ENCODE data around the gene WBP1.
"Not testable (repeated sequence)": the region's sequence is repeated elsewhere in the genome, so short reads cannot be mapped to it uniquely, and the experiment has no call there.

WBP1 gene

GRCh38 chr2:74458132-74458937 lies at the start of gene WBP1:
WBP1 (plus strand) TSS chr2:74458438; CDS start chr2:74458603, 165 bp downstream.
- DNase-seq: peak; percentile 99

GRCh38 chr2:74413001-74413698 lies 45.1 kb upstream of the WBP1 start:
- no peak for DNase-seq

- no peak for DNase-seq
Observed at GRCh38 chr2:74414441-74414840, 43.8 kb upstream of the WBP1 start.

GRCh38 chr2:74414881-74415761 lies 43.1 kb upstream of the WBP1 start:
- DNase-seq: peak; percentile 75

- no peak for DNase-seq
Observed at GRCh38 chr2:74415762-74416395, 42.4 kb upstream of the WBP1 start.

GRCh38 chr2:74416778-74417177 lies 41.5 kb upstream of the WBP1 start:
- DNase-seq: no peak

GRCh38 chr2:74417197-74417596 lies 41.0 kb upstream of the WBP1 start:
- no peak for DNase-seq

GRCh38 chr2:74417763-74418162 lies 40.5 kb upstream of the WBP1 start:
- DNase-seq: no peak

GRCh38 chr2:74418312-74418711 lies 39.9 kb upstream of the WBP1 start:
- DNase-seq: no peak

- DNase-seq: no peak
Observed at GRCh38 chr2:74419345-74419744, 38.9 kb upstream of the WBP1 start.

- DNase-seq: no peak
Observed at GRCh38 chr2:74420006-74420405, 38.2 kb upstream of the WBP1 start.

- not testable (repeated sequence) for DNase-seq
Observed at GRCh38 chr2:74420443-74421103, 37.7 kb upstream of the WBP1 start.

- DNase-seq: peak; percentile 96
Observed at GRCh38 chr2:74421221-74421870, 36.9 kb upstream of the WBP1 start, which contains the start of the genes C2orf81 and WDR54. C2orf81 (minus strand) TSS chr2:74421619; CDS start chr2:74421560, 59 bp downstream. WDR54 (plus strand) TSS chr2:74421730; CDS start chr2:74422154, 424 bp downstream.

- DNase-seq: no peak
Observed at GRCh38 chr2:74423231-74424095, 34.8 kb upstream of the WBP1 start.

GRCh38 chr2:74424139-74424992 lies 33.9 kb upstream of the WBP1 start:
- no peak for DNase-seq

- no peak for DNase-seq
Observed at GRCh38 chr2:74424995-74425406, 33.2 kb upstream of the WBP1 start.

- no peak for DNase-seq
Observed at GRCh38 chr2:74425523-74425922, 32.7 kb upstream of the WBP1 start.

GRCh38 chr2:74426181-74426758 lies 32.0 kb upstream of the WBP1 start:
- no peak for DNase-seq

- DNase-seq: no peak
Observed at GRCh38 chr2:74427551-74427950, 30.7 kb upstream of the WBP1 start.
